Measurements from ENCODE around the gene SLC27A3.

SLC27A3 gene

GRCh38 chr1:153801028-153801625 is 25.9 kb downstream of the SLC27A3 start:
- no peak for DNase-seq

- no peak for DNase-seq
Observed at GRCh38 chr1:153801786-153802697, 26.8 kb downstream of the SLC27A3 start.

GRCh38 chr1:153803470-153804056 is 28.4 kb downstream of the SLC27A3 start:
- no peak for DNase-seq

- DNase-seq: no peak
Observed at GRCh38 chr1:153804112-153804511, 28.9 kb downstream of the SLC27A3 start.

- peak; percentile 87 for DNase-seq
Observed at GRCh38 chr1:153805042-153805745, 30.0 kb downstream of the SLC27A3 start.

GRCh38 chr1:153805886-153806719 is 30.9 kb downstream of the SLC27A3 start:
- DNase-seq: no peak

GRCh38 chr1:153816283-153816889 is 41.2 kb downstream of the SLC27A3 start:
- DNase-seq: no peak

- no peak for DNase-seq
Observed at GRCh38 chr1:153818876-153819275, 43.7 kb downstream of the SLC27A3 start.

GRCh38 chr1:153827168-153827964 is 52.2 kb downstream of the SLC27A3 start:
- no peak for DNase-seq

Measured in CD4-positive, alpha-beta T cell treated with Interleukin-21 for 1 hour (primary cell).